Prostate gland (tissue), 2 donors: ENCODE results near the gene KCNK4.

Source experiments
- CTCF ChIP-seq, 4 experiments: fragments of 200-600 bp in 2 of 4; fragments of 450-650 bp in 2 of 4; sonication (generic) in 2 of 4; IDR thresholded peaks; 1 replicate in 3 of 4; 2 replicates in 1 of 4; pipeline ENCODE4 v1.5.1; 2016 to 2019; ENCODE audit warnings: antibody characterized with exemption in 4 of 4, mild to moderate bottlenecking in 2 of 4, moderate library complexity in 2 of 4
- POLR2A ChIP-seq: fragments of 450-650 bp; IDR thresholded peaks from one replicate; pipeline ENCODE4 v1.6.1; 2016; ENCODE audit warnings: antibody characterized with exemption, mild to moderate bottlenecking
- POLR2AphosphoS5 ChIP-seq: sonication (generic); formaldehyde crosslinking; IDR thresholded peaks from one replicate; pipeline ENCODE4 v1.6.1; 2017; ENCODE audit warnings: antibody characterized with exemption

GRCh38 chr11:64287676-64288352 is 3.3 kb upstream of the KCNK4 start:
- no peak for TF ChIP-seq CTCF (IDR thresholded peaks at IDR 0.05)
- TF ChIP-seq POLR2A, result no peak
- no peak for TF ChIP-seq POLR2AphosphoS5
